Erythroblast (primary cell): Measurements from ENCODE around the gene FDX2.

Experiments
- DNase-seq, 2 experiments: peaks; one replicate each; lab custom pipeline; 2025; lab: John Stamatoyannopoulos, UW
- GATA1 ChIP-seq: IDR thresholded peaks from 2 replicates; pipeline ENCODE4 v1.6.1; 2011; ENCODE audit warnings: low read depth, mild to moderate bottlenecking, control low read depth, low read length, moderate library complexity
- POLR2A ChIP-seq: IDR thresholded peaks from 2 replicates; pipeline ENCODE4 v1.6.1; 2011; ENCODE audit warnings: mild to moderate bottlenecking, low read length

The FDX2 gene

GRCh38 chr19:10321874-10322835 is 6.3 kb upstream of the FDX2 start:
- no peak for DNase-seq
- TF ChIP-seq GATA1 (no peak), POLR2A (no peak)

- no peak for TF ChIP-seq GATA1
- no peak for TF ChIP-seq POLR2A
- no peak for DNase-seq
These were observed 5.6 kb upstream of the FDX2 start for GRCh38 chr19:10321417-10321797.

GRCh38 chr19:10320602-10321416 is 5.0 kb upstream of the FDX2 start:
- DNase-seq: no peak
- TF ChIP-seq GATA1: no peak
- no peak for TF ChIP-seq POLR2A

- DNase-seq: no peak
- TF ChIP-seq GATA1: no peak
- TF ChIP-seq POLR2A: no peak
These were observed 3.2 kb upstream of the FDX2 start for GRCh38 chr19:10318807-10319682.

GRCh38 chr19:10317857-10318462 is 2.1 kb upstream of the FDX2 start:
- DNase-seq: no peak
- TF ChIP-seq POLR2A (no peak), GATA1 (no peak)

GRCh38 chr19:10317045-10317856 is 1.4 kb upstream of the FDX2 start:
- no peak for DNase-seq
- TF ChIP-seq GATA1 (no peak), POLR2A (no peak)

GRCh38 chr19:10316229-10317044 is 622 bp upstream of the FDX2 start:
- TF ChIP-seq POLR2A: no peak
- TF ChIP-seq GATA1: no peak
- peak; percentile 82 to 83 for DNase-seq

GRCh38 chr19:10309423-10309822 is 6.4 kb downstream of the FDX2 start, which contains the start of gene ZGLP1:
TSS of gene ZGLP1 (minus strand) at chr19:10309815.
- TF ChIP-seq GATA1 (no peak), POLR2A (no peak)
- no peak for DNase-seq

GRCh38 chr19:10306327-10306726 is 9.5 kb downstream of the FDX2 start:
- DNase-seq: no peak
- no peak for TF ChIP-seq POLR2A

- DNase-seq: no peak
- no peak for TF ChIP-seq GATA1
- TF ChIP-seq POLR2A: no peak
These were observed 10.5 kb downstream of the FDX2 start for GRCh38 chr19:10305139-10305806.
